HG02840 (cell line): Measurements from ENCODE around the gene GSG1L.

Experiments used
- ATAC-seq: cut with Tn5 transposase; IDR thresholded peaks from one replicate; pipeline ENCODE4 v1.9.1; 2021; ENCODE audit warnings: mild to moderate bottlenecking, moderate library complexity, moderate number of reproducible peaks; ENCODE audit not compliant: unreplicated experiment, low FRiP score

GSG1L gene

GRCh38 chr16:28092721-28093384 is 29.3 kb upstream of the GSG1L start:
- no peak for ATAC-seq

GRCh38 chr16:28091656-28092055 is 28.1 kb upstream of the GSG1L start:
- no peak for ATAC-seq

- no peak for ATAC-seq
Measured at GRCh38 chr16:28090646-28091377, 27.3 kb upstream of the GSG1L start.

- no peak for ATAC-seq
Measured at GRCh38 chr16:28089992-28090365, 26.5 kb upstream of the GSG1L start.

GRCh38 chr16:28089205-28089991 is 25.9 kb upstream of the GSG1L start:
- ATAC-seq = no peak

- no peak for ATAC-seq
Measured at GRCh38 chr16:28087675-28088300, 24.3 kb upstream of the GSG1L start.

GRCh38 chr16:28087140-28087660 is 23.7 kb upstream of the GSG1L start:
- ATAC-seq = no peak

GRCh38 chr16:28086186-28087139 is 22.9 kb upstream of the GSG1L start:
- no peak for ATAC-seq

- ATAC-seq = no peak
Measured at GRCh38 chr16:28085389-28086171, 22.1 kb upstream of the GSG1L start.

GRCh38 chr16:28084209-28084608 is 20.7 kb upstream of the GSG1L start:
- ATAC-seq = no peak

- no peak for ATAC-seq
Measured at GRCh38 chr16:28082624-28083023, 19.1 kb upstream of the GSG1L start.

GRCh38 chr16:28081391-28081968 is 18.0 kb upstream of the GSG1L start:
- no peak for ATAC-seq

GRCh38 chr16:28078261-28078660 is 14.7 kb upstream of the GSG1L start:
- ATAC-seq = no peak

- no peak for ATAC-seq
Measured at GRCh38 chr16:28073836-28074235, 10.3 kb upstream of the GSG1L start.

- ATAC-seq = no peak
Measured at GRCh38 chr16:28072087-28072486, 8.6 kb upstream of the GSG1L start.

- no peak for ATAC-seq
Measured at GRCh38 chr16:28069971-28070794, 6.7 kb upstream of the GSG1L start.

GRCh38 chr16:28068976-28069375 is 5.5 kb upstream of the GSG1L start:
- ATAC-seq = no peak
